K562 (cell line): ENCODE measurements around the gene KNL1. TPM values are rescaled to one million over a fixed set of nuclear protein-coding genes. Genes with fewer than 3 reads are reported as not detected.

Experiments
- ETS2 ChIP-seq: IDR thresholded peaks from 2 replicates; pipeline ENCODE4 v1.6.1; 2016; ENCODE audit warnings: borderline replicate concordance, missing genetic modification characterization, mild to moderate bottlenecking, moderate library complexity, missing compliant biosample characterization; ENCODE audit not compliant: poor library complexity, severe bottlenecking
- FOSL1 ChIP-seq: fragments of 200-800 bp; sonication (Bioruptor generic); conservative IDR thresholded peaks from 2 replicates; pipeline ENCODE4 v1.6.1; 2016; ENCODE audit warnings: missing genetic modification characterization, missing compliant biosample characterization
- GABPB1 ChIP-seq: sonication (generic); formaldehyde crosslinking; IDR thresholded peaks from 2 replicates; pipeline ENCODE4 v1.8.0; 2022; ENCODE audit warnings: mild to moderate bottlenecking, missing genetic modification reagents
- MCM5 ChIP-seq: fragments of 450-650 bp; IDR thresholded peaks from 2 replicates; pipeline ENCODE4 v1.6.1; 2016; ENCODE audit warnings: low read depth
- PHF8 ChIP-seq: fragments of 200-600 bp; sonication (generic); IDR thresholded peaks from 2 replicates; pipeline ENCODE4 v1.6.1; 2012; ENCODE audit warnings: mixed run types, mild to moderate bottlenecking, inconsistent platforms, low read length, moderate library complexity, borderline replicate concordance
- SIX5 ChIP-seq, 2 experiments: IDR thresholded peaks; 2 replicates each; pipeline ENCODE4 v1.6.1; 2011; ENCODE audit warnings: low read length in 2 of 2, borderline replicate concordance in 1 of 2, low read depth in 1 of 2, mild to moderate bottlenecking in 1 of 2, moderate library complexity in 1 of 2; ENCODE audit not compliant: insufficient read depth in 1 of 2
- SMARCA4 ChIP-seq: fragments of 450-650 bp; IDR thresholded peaks from 2 replicates; pipeline ENCODE4 v1.6.1; 2016
- SP1 ChIP-seq: sonication (generic); formaldehyde crosslinking; IDR thresholded peaks from 2 replicates; pipeline ENCODE4 v1.8.1; 2022; ENCODE audit warnings: mild to moderate bottlenecking, missing genetic modification reagents
- ZNF24 ChIP-seq: fragments of 450-650 bp; IDR thresholded peaks from 2 replicates; pipeline ENCODE4 v1.6.1; 2016
- ZNF707 ChIP-seq: fragments of 250-450 bp; sonication (Bioruptor Pico); conservative IDR thresholded peaks from 2 replicates; pipeline ENCODE4 v1.8.0; 2022; ENCODE audit warnings: inconsistent platforms, mild to moderate bottlenecking, moderate library complexity
- polyA plus RNA-seq, 8 experiments: library from polyadenylated mRNA; depleted of rRNA in 4 of 8; stranded (reverse) in 5 of 8; unstranded in 3 of 8; fragments of >200 nt; fragmentation: Nextera tagmentation in 2 of 8; fragmentation: Illumina TruSeq in 1 of 8; extraction: Ambion mirVana in 2 of 8; extraction: Trizol in 1 of 8; gene quantifications; 2 replicates each; pipeline versions ENCODE4 v1.2.1 to v1.2.3, GENCODE V29; 2011 to 2014; ENCODE audit warnings: inconsistent platforms in 1 of 8, missing spikeins in 1 of 8
- total RNA-seq, 7 experiments: library from RNA; depleted of rRNA in 6 of 7; stranded (reverse); fragments of >200 nt in 6 of 7; fragmentation: Illumina TruSeq in 2 of 7; extraction: Trizol in 2 of 7; gene quantifications; 2 replicates each; pipeline versions ENCODE4 v1.2.1 to v1.2.3, GENCODE V29; 2011 to 2021; ENCODE audit warnings: low replicate concordance in 1 of 7
- TF ChIP-seq, protein P1 (sequence below), 2 experiments: fragments of 450-650 bp in 1 of 2; IDR thresholded peaks; 2 replicates each; pipeline ENCODE4 v1.6.1; 2011 to 2017; ENCODE audit warnings: low read depth in 2 of 2, antibody characterized with exemption in 1 of 2, borderline replicate concordance in 1 of 2, low read length in 1 of 2, mild to moderate bottlenecking in 1 of 2, mixed read lengths in 1 of 2; ENCODE audit not compliant: control insufficient read depth in 1 of 2
- TF ChIP-seq, protein P2 (sequence below): fragments of 450-650 bp; formaldehyde crosslinking; IDR thresholded peaks from 2 replicates; pipeline ENCODE4 v1.4.0; 2022; ENCODE audit warnings: mild to moderate bottlenecking, moderate library complexity
- TF ChIP-seq, protein P3 (sequence below): fragments of 200-400 bp; formaldehyde crosslinking; IDR thresholded peaks from 2 replicates; pipeline ENCODE4 v1.6.1; 2017; ENCODE audit warnings: mild to moderate bottlenecking, low read depth, low read length, moderate library complexity
- TF ChIP-seq, protein P4 (sequence below): fragments of 250-450 bp; sonication (Bioruptor Pico); IDR thresholded peaks from 2 replicates; pipeline ENCODE4 v1.9.0; 2021; ENCODE audit warnings: mild to moderate bottlenecking, inconsistent platforms
- TF ChIP-seq, protein P5 (sequence below): fragments of 450-650 bp; IDR thresholded peaks from 2 replicates; pipeline ENCODE4 v1.6.1; 2017; ENCODE audit warnings: antibody characterized with exemption

The KNL1 gene
- total and polyA plus RNA-seq, 9 of the 15 experiments (the other 6 are each of a cell fraction or from before 2014, with no cell fraction given): 14.5 to 65.4 (median 34.6) TPM

DNA sequence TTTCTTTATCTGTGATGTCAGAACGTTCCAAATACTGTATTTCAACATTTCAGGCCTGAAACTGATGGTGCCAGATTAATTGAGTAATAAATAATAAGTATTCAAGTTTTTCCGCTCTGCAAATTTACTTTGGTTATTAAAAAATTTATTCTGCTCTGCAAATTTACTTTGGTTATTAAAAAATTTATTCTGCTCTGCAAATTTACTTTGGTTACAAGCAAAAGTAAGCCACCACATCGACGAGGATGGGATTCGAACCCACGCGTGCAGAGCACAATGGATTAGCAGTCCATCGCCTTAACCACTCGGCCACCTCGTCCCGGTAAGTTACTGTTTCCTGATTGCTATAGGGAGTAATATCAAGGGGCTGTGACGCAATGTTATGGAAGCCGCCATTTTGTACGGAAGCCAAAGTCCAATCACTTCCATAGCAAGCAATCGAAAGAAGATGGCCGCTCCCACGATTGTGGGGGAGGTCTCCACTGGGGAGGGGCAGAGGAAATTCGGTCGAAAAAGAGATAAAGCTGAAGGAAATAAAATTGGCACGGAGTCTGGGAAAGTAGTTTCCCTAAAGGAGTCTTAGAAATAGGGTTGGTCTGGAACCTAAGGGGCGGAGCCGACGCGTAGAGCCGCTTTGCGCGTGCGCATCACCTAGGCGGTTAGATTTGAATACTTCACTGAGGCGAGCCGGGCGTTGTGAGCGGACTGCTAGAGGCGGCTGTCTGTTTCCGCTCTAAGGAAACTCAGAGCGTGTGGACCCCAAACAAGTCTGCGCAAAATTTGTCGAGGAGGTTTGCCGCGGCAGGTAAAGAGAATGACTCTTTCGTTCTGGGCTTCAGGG, at the start of gene KNL1 (continued):
- TF ChIP-seq PHF8 (peak; percentile 78; the same call in 1 of the 2 replicates), GABPB1 (peak; percentile 79), MCM5 (no peak), ZNF24 (peak; percentile 8; the same call in 1 of the 2 replicates), ETS2 (tag) (no peak), SMARCA4 (no peak), FOSL1 (tag) (peak; percentile 58; the same call in 1 of the 2 replicates), ZNF707 (CRISPR knock-in tag) (0 out of 2 replicates have a peak, but pooled peaks have one; percentile 6), SIX5 (IDR thresholded peaks at IDR 0.05; ENCODE audit: borderline replicate concordance in 1 of 2, insufficient read depth in 1 of 2, low read depth in 1 of 2, low read length in 2 of 2) (peak in 1 of 2 experiments; percentile 30; a peak in 1 of 4 replicates), SP1 (CRISPR knock-in tag) (peak; percentile 92)
- TF ChIP-seq, protein P1, sequence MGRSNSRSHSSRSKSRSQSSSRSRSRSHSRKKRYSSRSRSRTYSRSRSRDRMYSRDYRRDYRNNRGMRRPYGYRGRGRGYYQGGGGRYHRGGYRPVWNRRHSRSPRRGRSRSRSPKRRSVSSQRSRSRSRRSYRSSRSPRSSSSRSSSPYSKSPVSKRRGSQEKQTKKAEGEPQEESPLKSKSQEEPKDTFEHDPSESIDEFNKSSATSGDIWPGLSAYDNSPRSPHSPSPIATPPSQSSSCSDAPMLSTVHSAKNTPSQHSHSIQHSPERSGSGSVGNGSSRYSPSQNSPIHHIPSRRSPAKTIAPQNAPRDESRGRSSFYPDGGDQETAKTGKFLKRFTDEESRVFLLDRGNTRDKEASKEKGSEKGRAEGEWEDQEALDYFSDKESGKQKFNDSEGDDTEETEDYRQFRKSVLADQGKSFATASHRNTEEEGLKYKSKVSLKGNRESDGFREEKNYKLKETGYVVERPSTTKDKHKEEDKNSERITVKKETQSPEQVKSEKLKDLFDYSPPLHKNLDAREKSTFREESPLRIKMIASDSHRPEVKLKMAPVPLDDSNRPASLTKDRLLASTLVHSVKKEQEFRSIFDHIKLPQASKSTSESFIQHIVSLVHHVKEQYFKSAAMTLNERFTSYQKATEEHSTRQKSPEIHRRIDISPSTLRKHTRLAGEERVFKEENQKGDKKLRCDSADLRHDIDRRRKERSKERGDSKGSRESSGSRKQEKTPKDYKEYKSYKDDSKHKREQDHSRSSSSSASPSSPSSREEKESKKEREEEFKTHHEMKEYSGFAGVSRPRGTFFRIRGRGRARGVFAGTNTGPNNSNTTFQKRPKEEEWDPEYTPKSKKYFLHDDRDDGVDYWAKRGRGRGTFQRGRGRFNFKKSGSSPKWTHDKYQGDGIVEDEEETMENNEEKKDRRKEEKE (IDR thresholded peaks at IDR 0.05; ENCODE audit: borderline replicate concordance in 1 of 2, control insufficient read depth in 1 of 2, low read depth in 2 of 2, low read length in 1 of 2): 0 out of 4 replicates have a peak, but pooled peaks of 1 of the 2 experiments have one; percentile 30
- TF ChIP-seq, protein P2, sequence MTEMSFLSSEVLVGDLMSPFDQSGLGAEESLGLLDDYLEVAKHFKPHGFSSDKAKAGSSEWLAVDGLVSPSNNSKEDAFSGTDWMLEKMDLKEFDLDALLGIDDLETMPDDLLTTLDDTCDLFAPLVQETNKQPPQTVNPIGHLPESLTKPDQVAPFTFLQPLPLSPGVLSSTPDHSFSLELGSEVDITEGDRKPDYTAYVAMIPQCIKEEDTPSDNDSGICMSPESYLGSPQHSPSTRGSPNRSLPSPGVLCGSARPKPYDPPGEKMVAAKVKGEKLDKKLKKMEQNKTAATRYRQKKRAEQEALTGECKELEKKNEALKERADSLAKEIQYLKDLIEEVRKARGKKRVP (CRISPR knock-in tag): peak; percentile 93
- TF ChIP-seq, protein P3, sequence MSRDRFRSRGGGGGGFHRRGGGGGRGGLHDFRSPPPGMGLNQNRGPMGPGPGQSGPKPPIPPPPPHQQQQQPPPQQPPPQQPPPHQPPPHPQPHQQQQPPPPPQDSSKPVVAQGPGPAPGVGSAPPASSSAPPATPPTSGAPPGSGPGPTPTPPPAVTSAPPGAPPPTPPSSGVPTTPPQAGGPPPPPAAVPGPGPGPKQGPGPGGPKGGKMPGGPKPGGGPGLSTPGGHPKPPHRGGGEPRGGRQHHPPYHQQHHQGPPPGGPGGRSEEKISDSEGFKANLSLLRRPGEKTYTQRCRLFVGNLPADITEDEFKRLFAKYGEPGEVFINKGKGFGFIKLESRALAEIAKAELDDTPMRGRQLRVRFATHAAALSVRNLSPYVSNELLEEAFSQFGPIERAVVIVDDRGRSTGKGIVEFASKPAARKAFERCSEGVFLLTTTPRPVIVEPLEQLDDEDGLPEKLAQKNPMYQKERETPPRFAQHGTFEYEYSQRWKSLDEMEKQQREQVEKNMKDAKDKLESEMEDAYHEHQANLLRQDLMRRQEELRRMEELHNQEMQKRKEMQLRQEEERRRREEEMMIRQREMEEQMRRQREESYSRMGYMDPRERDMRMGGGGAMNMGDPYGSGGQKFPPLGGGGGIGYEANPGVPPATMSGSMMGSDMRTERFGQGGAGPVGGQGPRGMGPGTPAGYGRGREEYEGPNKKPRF: no peak
- TF ChIP-seq, protein P4, sequence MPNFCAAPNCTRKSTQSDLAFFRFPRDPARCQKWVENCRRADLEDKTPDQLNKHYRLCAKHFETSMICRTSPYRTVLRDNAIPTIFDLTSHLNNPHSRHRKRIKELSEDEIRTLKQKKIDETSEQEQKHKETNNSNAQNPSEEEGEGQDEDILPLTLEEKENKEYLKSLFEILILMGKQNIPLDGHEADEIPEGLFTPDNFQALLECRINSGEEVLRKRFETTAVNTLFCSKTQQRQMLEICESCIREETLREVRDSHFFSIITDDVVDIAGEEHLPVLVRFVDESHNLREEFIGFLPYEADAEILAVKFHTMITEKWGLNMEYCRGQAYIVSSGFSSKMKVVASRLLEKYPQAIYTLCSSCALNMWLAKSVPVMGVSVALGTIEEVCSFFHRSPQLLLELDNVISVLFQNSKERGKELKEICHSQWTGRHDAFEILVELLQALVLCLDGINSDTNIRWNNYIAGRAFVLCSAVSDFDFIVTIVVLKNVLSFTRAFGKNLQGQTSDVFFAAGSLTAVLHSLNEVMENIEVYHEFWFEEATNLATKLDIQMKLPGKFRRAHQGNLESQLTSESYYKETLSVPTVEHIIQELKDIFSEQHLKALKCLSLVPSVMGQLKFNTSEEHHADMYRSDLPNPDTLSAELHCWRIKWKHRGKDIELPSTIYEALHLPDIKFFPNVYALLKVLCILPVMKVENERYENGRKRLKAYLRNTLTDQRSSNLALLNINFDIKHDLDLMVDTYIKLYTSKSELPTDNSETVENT (CRISPR knock-in tag): no peak
- TF ChIP-seq, protein P5, sequence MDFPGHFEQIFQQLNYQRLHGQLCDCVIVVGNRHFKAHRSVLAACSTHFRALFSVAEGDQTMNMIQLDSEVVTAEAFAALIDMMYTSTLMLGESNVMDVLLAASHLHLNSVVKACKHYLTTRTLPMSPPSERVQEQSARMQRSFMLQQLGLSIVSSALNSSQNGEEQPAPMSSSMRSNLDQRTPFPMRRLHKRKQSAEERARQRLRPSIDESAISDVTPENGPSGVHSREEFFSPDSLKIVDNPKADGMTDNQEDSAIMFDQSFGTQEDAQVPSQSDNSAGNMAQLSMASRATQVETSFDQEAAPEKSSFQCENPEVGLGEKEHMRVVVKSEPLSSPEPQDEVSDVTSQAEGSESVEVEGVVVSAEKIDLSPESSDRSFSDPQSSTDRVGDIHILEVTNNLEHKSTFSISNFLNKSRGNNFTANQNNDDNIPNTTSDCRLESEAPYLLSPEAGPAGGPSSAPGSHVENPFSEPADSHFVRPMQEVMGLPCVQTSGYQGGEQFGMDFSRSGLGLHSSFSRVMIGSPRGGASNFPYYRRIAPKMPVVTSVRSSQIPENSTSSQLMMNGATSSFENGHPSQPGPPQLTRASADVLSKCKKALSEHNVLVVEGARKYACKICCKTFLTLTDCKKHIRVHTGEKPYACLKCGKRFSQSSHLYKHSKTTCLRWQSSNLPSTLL: peak; percentile 88
